ENCODE data around the gene NUP214.

GRCh38 chr9:131194762-131195161 is 69.4 kb downstream of the NUP214 start:
- TF ChIP-seq POLR2A (IDR thresholded peaks at IDR 0.05) (no peak), CTCF (IDR thresholded peaks at IDR 0.05) (no peak)
